NT2/D1 (cell line): ENCODE measurements around the gene DOCK9.

Source experiments
- YY1 ChIP-seq: IDR thresholded peaks from 2 replicates; pipeline ENCODE4 v1.6.1; 2011; ENCODE audit not compliant: insufficient read length, insufficient read depth
- ZNF274 ChIP-seq: IDR thresholded peaks from 2 replicates; pipeline ENCODE4 v1.6.1; 2011; ENCODE audit warnings: mild to moderate bottlenecking, low read depth, low read length

DNA sequence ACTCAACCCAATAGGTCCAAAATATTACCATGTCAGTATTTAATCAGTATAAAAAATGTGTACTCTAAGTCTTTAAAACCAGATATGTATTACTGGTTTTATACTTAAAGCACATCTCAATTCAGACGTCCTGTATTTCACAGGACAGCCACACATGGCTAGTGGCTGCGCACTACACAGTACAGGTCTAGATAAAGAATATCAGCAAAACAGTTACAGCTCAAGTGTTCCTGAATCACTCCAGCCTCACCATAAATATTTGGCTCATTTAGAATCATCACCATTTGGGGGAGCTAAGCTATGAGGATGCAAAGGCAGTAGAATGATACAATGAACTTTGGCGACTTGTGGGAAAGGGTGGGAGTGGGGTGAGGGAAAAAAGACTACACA is 89.0 kb downstream of the DOCK9 start:
- TF ChIP-seq YY1 (no peak), ZNF274 (no peak)
